NT2/D1 (cell line): ENCODE data around the gene WNT1.

Source experiments
- DNase-seq: peaks from one replicate; pipeline ENCODE4 v3.0.0-alpha.2; 2011; ENCODE audit warnings: low read depth, low spot score
- H3K27me3 ChIP-seq: 2 replicates; pipeline ENCODE4 v1.6.0; 2011; ENCODE audit warnings: mild to moderate bottlenecking; ENCODE audit not compliant: insufficient read length, insufficient read depth
- H3K36me3 ChIP-seq: 2 replicates; pipeline ENCODE4 v1.6.1; 2011; ENCODE audit warnings: mild to moderate bottlenecking, low read length, mixed read lengths; ENCODE audit not compliant: insufficient read depth, insufficient read length
- H3K4me1 ChIP-seq: 2 replicates; pipeline ENCODE4 v1.5.1; 2011; ENCODE audit not compliant: insufficient read depth, insufficient read length
- H3K4me3 ChIP-seq: 2 replicates; pipeline ENCODE4 v1.5.1; 2011; ENCODE audit warnings: low read depth; ENCODE audit not compliant: insufficient read length
- H3K9ac ChIP-seq: 2 replicates; pipeline ENCODE4 v1.6.0; 2011; ENCODE audit warnings: low read depth; ENCODE audit not compliant: insufficient read length
- H3K9me3 ChIP-seq: 2 replicates; pipeline ENCODE4 v1.5.1; 2011; ENCODE audit warnings: mild to moderate bottlenecking, low read length; ENCODE audit not compliant: insufficient read depth
- SUZ12 ChIP-seq: IDR thresholded peaks from 2 replicates; pipeline ENCODE4 v1.6.1; 2011; ENCODE audit not compliant: insufficient read length, insufficient read depth; ENCODE audit errors: extremely low read depth
- YY1 ChIP-seq: IDR thresholded peaks from 2 replicates; pipeline ENCODE4 v1.6.1; 2011; ENCODE audit not compliant: insufficient read length, insufficient read depth
- ZNF274 ChIP-seq: IDR thresholded peaks from 2 replicates; pipeline ENCODE4 v1.6.1; 2011; ENCODE audit warnings: mild to moderate bottlenecking, low read depth, low read length

Gene WNT1

GRCh38 chr12:49026678-49027480, 48.8 kb downstream of the WNT1 start:
- no peak for DNase-seq
- TF ChIP-seq SUZ12 (no peak), YY1 (no peak), ZNF274 (no peak)
- Histone ChIP-seq H3K36me3 (peaks cover 100% of the 10 kb centered on the region), H3K9ac (no peak overlapping the region), H3K4me1 (no peaks in the 10 kb centered on the region), H3K9me3 (no peaks in the 10 kb centered on the region), H3K4me3 (no peak overlapping the region), H3K27me3 (no peaks in the 10 kb centered on the region)

DNA sequence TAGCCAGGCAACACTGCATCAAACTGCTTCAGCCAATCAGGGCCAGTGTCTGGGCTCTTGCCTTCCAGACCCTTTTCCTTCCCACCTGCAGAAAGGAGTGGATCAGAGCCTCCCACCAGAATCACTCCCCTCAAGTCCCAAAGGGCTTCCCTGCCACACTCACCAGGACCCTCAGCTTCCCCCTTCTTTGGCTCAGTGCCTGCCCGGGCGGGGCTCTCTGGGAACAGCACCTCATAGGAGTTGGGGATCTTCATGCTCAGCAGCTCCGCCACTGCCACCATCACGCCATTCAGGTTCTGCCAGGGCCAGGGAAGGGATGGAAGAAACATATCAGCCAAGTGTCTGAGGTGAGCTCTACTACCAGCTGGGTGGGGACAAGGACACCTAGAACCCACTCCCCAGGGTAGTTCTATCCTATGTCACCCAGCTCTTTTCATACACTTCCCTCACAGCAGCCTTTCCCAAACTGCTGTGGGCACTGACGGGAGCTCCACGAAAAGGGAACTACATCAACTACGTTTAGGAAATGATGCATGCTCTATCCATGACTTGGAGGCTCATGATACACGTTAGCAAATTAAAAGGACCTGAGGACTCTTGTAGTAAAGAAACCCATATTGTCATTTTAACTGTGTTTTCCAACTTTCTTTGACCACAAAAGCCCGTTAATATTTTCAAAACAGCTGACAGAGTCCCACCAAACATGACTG, 49.9 kb downstream of the WNT1 start:
- TF ChIP-seq YY1 (no peak), SUZ12 (no peak)
- no peaks in the 10 kb centered on the region for H3K4me1 ChIP-seq
- H3K9me3 ChIP-seq = no peaks in the 10 kb centered on the region
- H3K9ac ChIP-seq = no peak overlapping the region
- peaks cover 100% of the 10 kb centered on the region for H3K36me3 ChIP-seq
- no peaks in the 10 kb centered on the region for H3K27me3 ChIP-seq
- no peak for DNase-seq
- no peak overlapping the region for H3K4me3 ChIP-seq

DNA sequence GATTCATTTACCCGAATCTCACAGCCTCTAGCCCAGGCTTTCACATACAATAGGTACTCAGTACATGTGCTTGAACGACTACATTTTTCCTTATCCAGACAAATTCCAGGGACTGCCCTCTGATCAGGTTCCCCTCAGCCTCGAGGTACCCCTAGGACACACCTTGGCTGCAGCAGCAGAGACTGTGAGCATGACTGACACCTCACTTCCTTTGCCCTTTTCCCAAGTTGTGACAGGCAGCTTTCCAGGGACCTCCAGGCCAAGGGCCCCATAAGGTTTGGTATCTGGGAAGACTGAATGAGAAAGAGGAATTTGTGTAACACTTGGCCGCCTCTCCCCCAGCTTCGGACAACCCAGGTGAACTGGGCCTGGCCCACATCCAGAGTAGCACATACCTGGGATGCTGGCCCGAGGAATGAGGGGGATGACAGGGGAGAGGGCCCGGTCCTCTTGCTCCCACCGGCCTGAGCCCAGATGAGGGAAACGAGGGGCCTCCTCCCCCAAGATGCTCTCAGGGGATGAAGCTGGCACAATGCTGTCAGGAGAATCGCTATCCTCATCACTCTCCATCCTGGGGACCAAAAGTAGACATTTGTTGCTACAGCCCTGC, 50.6 kb downstream of the WNT1 start:
- no peaks in the 10 kb centered on the region for H3K27me3 ChIP-seq

GRCh38 chr12:49030119-49030518, 52.0 kb downstream of the WNT1 start:
- no peaks in the 10 kb centered on the region for H3K4me1 ChIP-seq
- H3K9ac ChIP-seq = no peak overlapping the region
- H3K9me3 ChIP-seq = no peaks in the 10 kb centered on the region
- TF ChIP-seq SUZ12 = no peak
- TF ChIP-seq ZNF274 = no peak
- no peak for TF ChIP-seq YY1
- no peaks in the 10 kb centered on the region for H3K27me3 ChIP-seq
- H3K4me3 ChIP-seq = no peak overlapping the region
- DNase-seq = no peak
- peaks cover 100% of the 10 kb centered on the region for H3K36me3 ChIP-seq

More for the DNA sequence above, 50.6 kb downstream of the WNT1 start:
- Histone ChIP-seq H3K4me1 (no peaks in the 10 kb centered on the region), H3K36me3 (peaks cover 100% of the 10 kb centered on the region), H3K9me3 (no peaks in the 10 kb centered on the region), H3K9ac (no peak overlapping the region), H3K4me3 (no peak overlapping the region)
- DNase-seq = no peak
- TF ChIP-seq YY1 (no peak), SUZ12 (no peak), ZNF274 (no peak)

GRCh38 chr12:49030714-49031572, 52.8 kb downstream of the WNT1 start:
- no peak overlapping the region for H3K9ac ChIP-seq
- no peak overlapping the region for H3K4me3 ChIP-seq
- peaks cover 98% of the 10 kb centered on the region for H3K36me3 ChIP-seq
- no peaks in the 10 kb centered on the region for H3K27me3 ChIP-seq
- no peak for DNase-seq
- TF ChIP-seq ZNF274 (no peak), YY1 (no peak), SUZ12 (no peak)
- H3K4me1 ChIP-seq = no peaks in the 10 kb centered on the region
- no peaks in the 10 kb centered on the region for H3K9me3 ChIP-seq

GRCh38 chr12:49031573-49032161, 53.5 kb downstream of the WNT1 start:
- Histone ChIP-seq H3K36me3 (peaks cover 97% of the 10 kb centered on the region), H3K4me3 (no peak overlapping the region), H3K9me3 (no peaks in the 10 kb centered on the region), H3K4me1 (no peaks in the 10 kb centered on the region), H3K9ac (no peak overlapping the region), H3K27me3 (no peaks in the 10 kb centered on the region)
- TF ChIP-seq SUZ12 (no peak), YY1 (no peak)
- DNase-seq = no peak
